CD8-positive, alpha-beta T cell (primary cell): ENCODE measurements around the gene ACAA1. TPM values are rescaled to one million over a fixed set of nuclear protein-coding genes. Genes with fewer than 3 reads are reported as not detected.

Source experiments
- total RNA-seq, 46 experiments: library from RNA in 2 of 46; stranded (reverse) in 2 of 46; gene quantifications; one replicate each; pipeline ENCODE4 v1.2.3 and lab custom pipeline; 2021 to 2026

ACAA1 gene
- total RNA-seq, 2 experiments from 2014 or later: 49.4 to 49.9 TPM

Other genes with a start within 250 kb of the ACAA1 start
- gene VILL, start 146.3 kb downstream of the ACAA1 start, total RNA-seq: 10 to 100 TPM; 19.0 to 19.6 TPM
- gene PLCD1, start 107.5 kb downstream of the ACAA1 start, total RNA-seq: 10 to 100 TPM; 64.4 to 70.8 TPM
- 1 to 10 TPM; 1.8 to 1.9 TPM for gene DLEC1, start 97.9 kb downstream of the ACAA1 start, total RNA-seq
- 10 to 100 TPM; 32.2 to 32.7 TPM for gene MYD88, start 1.5 kb upstream of the ACAA1 start, total RNA-seq
- gene OXSR1, start 28.4 kb upstream of the ACAA1 start, total RNA-seq: 10 to 100 TPM; 45.4 to 45.6 TPM
- gene SLC22A13, start 128.7 kb upstream of the ACAA1 start, total RNA-seq: under 1 TPM; 0.16 to 0.44 TPM
- gene SLC22A14, start 145.2 kb upstream of the ACAA1 start, total RNA-seq: not detected
- under 1 TPM; 0.47 to 0.52 TPM for gene XYLB, start 209.7 kb upstream of the ACAA1 start, total RNA-seq